DOHH2 (cell line): ENCODE measurements around the gene NUCKS1.

Source experiments
- EZH2phosphoT487 ChIP-seq: fragments of 200-600 bp; sonication (generic); IDR thresholded peaks from 2 replicates; pipeline ENCODE4 v1.6.1; 2017; ENCODE audit warnings: borderline replicate concordance, mild to moderate bottlenecking, antibody characterized with exemption, low read length, moderate library complexity, mixed read lengths
- TF ChIP-seq, protein P1 (sequence below): fragments of 200-600 bp; sonication (generic); IDR thresholded peaks from one replicate; pipeline ENCODE4 v1.5.1; 2014; ENCODE audit warnings: antibody characterized with exemption, mild to moderate bottlenecking, low read depth, low read length; ENCODE audit not compliant: poor library complexity, severe bottlenecking

DNA sequence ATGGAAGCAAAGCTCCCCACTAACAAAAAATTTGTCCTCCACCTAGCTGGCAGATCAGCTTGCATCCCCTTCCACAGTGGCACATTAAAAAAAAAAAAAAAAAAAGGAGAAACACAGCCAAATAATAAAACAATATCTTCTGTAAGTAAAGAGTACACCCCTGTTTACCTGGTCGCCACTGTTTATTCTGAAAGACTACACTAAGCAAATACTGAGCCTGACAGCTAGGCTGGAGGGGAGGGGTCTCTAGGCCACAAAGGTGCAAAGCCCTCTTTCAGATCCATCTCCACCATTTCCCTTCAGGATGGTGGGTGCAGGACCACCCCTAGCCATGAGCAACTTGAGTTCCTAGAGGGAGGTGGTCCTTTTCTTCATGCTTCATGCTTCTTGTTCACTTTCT, 46.9 kb downstream of the NUCKS1 start:
- TF ChIP-seq, protein P1, sequence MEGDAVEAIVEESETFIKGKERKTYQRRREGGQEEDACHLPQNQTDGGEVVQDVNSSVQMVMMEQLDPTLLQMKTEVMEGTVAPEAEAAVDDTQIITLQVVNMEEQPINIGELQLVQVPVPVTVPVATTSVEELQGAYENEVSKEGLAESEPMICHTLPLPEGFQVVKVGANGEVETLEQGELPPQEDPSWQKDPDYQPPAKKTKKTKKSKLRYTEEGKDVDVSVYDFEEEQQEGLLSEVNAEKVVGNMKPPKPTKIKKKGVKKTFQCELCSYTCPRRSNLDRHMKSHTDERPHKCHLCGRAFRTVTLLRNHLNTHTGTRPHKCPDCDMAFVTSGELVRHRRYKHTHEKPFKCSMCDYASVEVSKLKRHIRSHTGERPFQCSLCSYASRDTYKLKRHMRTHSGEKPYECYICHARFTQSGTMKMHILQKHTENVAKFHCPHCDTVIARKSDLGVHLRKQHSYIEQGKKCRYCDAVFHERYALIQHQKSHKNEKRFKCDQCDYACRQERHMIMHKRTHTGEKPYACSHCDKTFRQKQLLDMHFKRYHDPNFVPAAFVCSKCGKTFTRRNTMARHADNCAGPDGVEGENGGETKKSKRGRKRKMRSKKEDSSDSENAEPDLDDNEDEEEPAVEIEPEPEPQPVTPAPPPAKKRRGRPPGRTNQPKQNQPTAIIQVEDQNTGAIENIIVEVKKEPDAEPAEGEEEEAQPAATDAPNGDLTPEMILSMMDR = no peak
- no peak for TF ChIP-seq EZH2phosphoT487
